GM19324 (cell line): Measurements from ENCODE around the gene MAP3K21.

Experiments
- ATAC-seq: cut with Tn5 transposase; IDR thresholded peaks from one replicate; pipeline ENCODE4 v1.9.1; 2021; ENCODE audit warnings: mild to moderate bottlenecking, moderate library complexity; ENCODE audit not compliant: unreplicated experiment, low FRiP score

MAP3K21 gene

GRCh38 chr1:233383984-233384383, 56.5 kb downstream of the MAP3K21 start:
- ATAC-seq = no peak

- no peak for ATAC-seq
Observed at GRCh38 chr1:233386336-233386735, 58.8 kb downstream of the MAP3K21 start.

- ATAC-seq = no peak
Observed at GRCh38 chr1:233387585-233387984, 60.1 kb downstream of the MAP3K21 start.

- no peak for ATAC-seq
Observed at GRCh38 chr1:233389169-233389568, 61.6 kb downstream of the MAP3K21 start.

GRCh38 chr1:233389893-233390292, 62.4 kb downstream of the MAP3K21 start:
- no peak for ATAC-seq

GRCh38 chr1:233390842-233391737, 63.6 kb downstream of the MAP3K21 start:
- no peak for ATAC-seq

- ATAC-seq = no peak
Observed at GRCh38 chr1:233393084-233393840, 65.7 kb downstream of the MAP3K21 start.

GRCh38 chr1:233393926-233394680, 66.6 kb downstream of the MAP3K21 start:
- no peak for ATAC-seq

- peak; percentile 59 for ATAC-seq
Observed at GRCh38 chr1:233394860-233395717, 67.6 kb downstream of the MAP3K21 start.

- no peak for ATAC-seq
Observed at GRCh38 chr1:233395863-233396646, 68.5 kb downstream of the MAP3K21 start.

GRCh38 chr1:233406339-233406960, 78.9 kb downstream of the MAP3K21 start:
- no peak for ATAC-seq

GRCh38 chr1:233406994-233407631, 79.6 kb downstream of the MAP3K21 start:
- no peak for ATAC-seq

GRCh38 chr1:233409540-233409939, 82.0 kb downstream of the MAP3K21 start:
- ATAC-seq = no peak

GRCh38 chr1:233410906-233411305, 83.4 kb downstream of the MAP3K21 start:
- ATAC-seq = no peak

GRCh38 chr1:233412812-233413211, 85.3 kb downstream of the MAP3K21 start:
- ATAC-seq = no peak

- ATAC-seq = no peak
Observed at GRCh38 chr1:233421293-233421692, 93.8 kb downstream of the MAP3K21 start.

- ATAC-seq = no peak
Observed at GRCh38 chr1:233424779-233425178, 97.3 kb downstream of the MAP3K21 start.

- ATAC-seq = no peak
Observed at GRCh38 chr1:233427907-233428306, 100.4 kb downstream of the MAP3K21 start.
